ENCODE results near the gene FLT1.

FLT1 gene

GRCh38 chr13:28257305-28257704 lies 237.6 kb downstream of the FLT1 start:
- Histone ChIP-seq H3K4me1 (ENCODE audit: low read depth, poor library complexity, severe bottlenecking) (no peaks in the 10 kb centered on the region), H4K20me1 (ENCODE audit: insufficient read depth) (no peaks in the 10 kb centered on the region), H3K36me3 (ENCODE audit: insufficient read depth) (no peaks in the 10 kb centered on the region), H3K4me3 (IDR thresholded peaks at IDR 0.05; ENCODE audit: insufficient read depth, low read depth, low read length) (no peak overlapping the region), H3K27me3 (ENCODE audit: insufficient read depth, low read depth) (no peaks in the 10 kb centered on the region), H3K4me2 (no peak overlapping the region), H3K79me2 (ENCODE audit: insufficient read depth, low read depth) (no peaks in the 10 kb centered on the region), H2AFZ (ENCODE audit: low read depth) (no peak overlapping the region), H3K9ac (no peak overlapping the region), H3K27ac (no peak overlapping the region)
- no peak for TF ChIP-seq CTCF (conservative IDR thresholded peaks at IDR 0.05; ENCODE audit: low read depth, low read length)

GRCh38 chr13:28252547-28252946 lies 242.4 kb downstream of the FLT1 start:
- Histone ChIP-seq H3K79me2 (ENCODE audit: insufficient read depth, low read depth) (no peaks in the 10 kb centered on the region), H3K4me2 (no peak overlapping the region), H3K4me1 (ENCODE audit: low read depth, poor library complexity, severe bottlenecking) (no peaks in the 10 kb centered on the region), H3K27ac (no peak overlapping the region), H2AFZ (ENCODE audit: low read depth) (no peak overlapping the region), H3K36me3 (ENCODE audit: insufficient read depth) (no peaks in the 10 kb centered on the region), H4K20me1 (ENCODE audit: insufficient read depth) (no peaks in the 10 kb centered on the region), H3K27me3 (ENCODE audit: insufficient read depth, low read depth) (no peaks in the 10 kb centered on the region), H3K4me3 (IDR thresholded peaks at IDR 0.05; ENCODE audit: insufficient read depth, low read depth, low read length) (no peak overlapping the region), H3K9ac (no peak overlapping the region)
- no peak for TF ChIP-seq CTCF (conservative IDR thresholded peaks at IDR 0.05; ENCODE audit: low read depth, low read length)

GRCh38 chr13:28251466-28251865 lies 243.5 kb downstream of the FLT1 start:
- Histone ChIP-seq H2AFZ (ENCODE audit: low read depth) (no peak overlapping the region), H3K4me1 (ENCODE audit: low read depth, poor library complexity, severe bottlenecking) (no peaks in the 10 kb centered on the region), H3K79me2 (ENCODE audit: insufficient read depth, low read depth) (no peaks in the 10 kb centered on the region), H3K4me3 (IDR thresholded peaks at IDR 0.05; ENCODE audit: insufficient read depth, low read depth, low read length) (no peak overlapping the region), H3K36me3 (ENCODE audit: insufficient read depth) (no peaks in the 10 kb centered on the region), H3K4me2 (no peak overlapping the region), H4K20me1 (ENCODE audit: insufficient read depth) (no peaks in the 10 kb centered on the region), H3K9ac (no peak overlapping the region), H3K27ac (no peak overlapping the region), H3K27me3 (ENCODE audit: insufficient read depth, low read depth) (no peaks in the 10 kb centered on the region)
- TF ChIP-seq CTCF (conservative IDR thresholded peaks at IDR 0.05; ENCODE audit: low read depth, low read length) = no peak

- Histone ChIP-seq H3K4me3 (IDR thresholded peaks at IDR 0.05; ENCODE audit: insufficient read depth, low read depth, low read length) (no peak overlapping the region), H3K27me3 (ENCODE audit: insufficient read depth, low read depth) (no peaks in the 10 kb centered on the region), H3K27ac (no peak overlapping the region), H3K79me2 (ENCODE audit: insufficient read depth, low read depth) (no peaks in the 10 kb centered on the region), H2AFZ (ENCODE audit: low read depth) (no peak overlapping the region), H3K4me1 (ENCODE audit: low read depth, poor library complexity, severe bottlenecking) (no peaks in the 10 kb centered on the region), H3K36me3 (ENCODE audit: insufficient read depth) (no peaks in the 10 kb centered on the region), H3K9ac (no peak overlapping the region), H3K4me2 (no peak overlapping the region), H4K20me1 (ENCODE audit: insufficient read depth) (no peaks in the 10 kb centered on the region)
- no peak for TF ChIP-seq CTCF (conservative IDR thresholded peaks at IDR 0.05; ENCODE audit: low read depth, low read length)
Measured at GRCh38 chr13:28250542-28250941, 244.4 kb downstream of the FLT1 start.
